ENCODE data around the gene MAP2K7. TPM values are rescaled to one million over a fixed set of nuclear protein-coding genes. Genes with fewer than 3 reads are reported as not detected.
"Not testable (repeated sequence)": the region's sequence is repeated elsewhere in the genome, so short reads cannot be mapped to it uniquely, and the experiment has no call there.

Gene MAP2K7
- total RNA-seq, 1 experiment from 2014 or later = 54.0 TPM

- H3K4me2 ChIP-seq = no peak overlapping the region
- no peak overlapping the region for H3K4me3 ChIP-seq
- POLR2A ChIA-PET (ENCODE audit: unreplicated experiment) = no interaction called here
- no peak overlapping the region for H2AFZ ChIP-seq
- H3K79me2 ChIP-seq (ENCODE audit: low read depth) = no peaks in the 10 kb centered on the region
- no peaks in the 10 kb centered on the region for H3K9me3 ChIP-seq (ENCODE audit: insufficient read depth, low read depth)
- H3K9me2 ChIP-seq (ENCODE audit: insufficient read depth) = no peaks in the 10 kb centered on the region
- no TSS peak for BruUV-seq (replicated peaks)
- H3K27ac ChIP-seq = no peak overlapping the region
- DNase-seq = no peak
- CTCF ChIA-PET = interaction anchor here (0.7 kb wide), 1 partner anchor 45 kb away, joined by 5 read pairs; no protein-coding TSS in a partner anchor
- intact Hi-C loops (cut with micrococcal nuclease; ENCODE audit: unreplicated experiment) = no loop called here
- no peaks in the 10 kb centered on the region for H3K27me3 ChIP-seq (ENCODE audit: insufficient read depth, low read depth)
- H3K4me1 ChIP-seq (replicated peaks; ENCODE audit: insufficient read depth) = no peaks in the 10 kb centered on the region
- 0 out of 2 replicates have a peak, but pooled peaks cover 20% of the 10 kb centered on the region for H4K20me1 ChIP-seq (ENCODE audit: insufficient read depth)
- TF ChIP-seq EZH2 (IDR thresholded peaks at IDR 0.05; ENCODE audit: low read depth) = no peak
- TF ChIP-seq, protein P1, sequence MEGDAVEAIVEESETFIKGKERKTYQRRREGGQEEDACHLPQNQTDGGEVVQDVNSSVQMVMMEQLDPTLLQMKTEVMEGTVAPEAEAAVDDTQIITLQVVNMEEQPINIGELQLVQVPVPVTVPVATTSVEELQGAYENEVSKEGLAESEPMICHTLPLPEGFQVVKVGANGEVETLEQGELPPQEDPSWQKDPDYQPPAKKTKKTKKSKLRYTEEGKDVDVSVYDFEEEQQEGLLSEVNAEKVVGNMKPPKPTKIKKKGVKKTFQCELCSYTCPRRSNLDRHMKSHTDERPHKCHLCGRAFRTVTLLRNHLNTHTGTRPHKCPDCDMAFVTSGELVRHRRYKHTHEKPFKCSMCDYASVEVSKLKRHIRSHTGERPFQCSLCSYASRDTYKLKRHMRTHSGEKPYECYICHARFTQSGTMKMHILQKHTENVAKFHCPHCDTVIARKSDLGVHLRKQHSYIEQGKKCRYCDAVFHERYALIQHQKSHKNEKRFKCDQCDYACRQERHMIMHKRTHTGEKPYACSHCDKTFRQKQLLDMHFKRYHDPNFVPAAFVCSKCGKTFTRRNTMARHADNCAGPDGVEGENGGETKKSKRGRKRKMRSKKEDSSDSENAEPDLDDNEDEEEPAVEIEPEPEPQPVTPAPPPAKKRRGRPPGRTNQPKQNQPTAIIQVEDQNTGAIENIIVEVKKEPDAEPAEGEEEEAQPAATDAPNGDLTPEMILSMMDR (conservative IDR thresholded peaks at IDR 0.05) = no peak
- peaks cover 32% of the 10 kb centered on the region; the same call in 1 of the 2 replicates for H3F3A ChIP-seq (ENCODE audit: insufficient read depth, low read depth)
- H3K36me3 ChIP-seq (ENCODE audit: low read depth) = no peaks in the 10 kb centered on the region
These were observed 52.0 kb downstream of the MAP2K7 start for GRCh38 chr19:7955696-7956095.

DNA sequence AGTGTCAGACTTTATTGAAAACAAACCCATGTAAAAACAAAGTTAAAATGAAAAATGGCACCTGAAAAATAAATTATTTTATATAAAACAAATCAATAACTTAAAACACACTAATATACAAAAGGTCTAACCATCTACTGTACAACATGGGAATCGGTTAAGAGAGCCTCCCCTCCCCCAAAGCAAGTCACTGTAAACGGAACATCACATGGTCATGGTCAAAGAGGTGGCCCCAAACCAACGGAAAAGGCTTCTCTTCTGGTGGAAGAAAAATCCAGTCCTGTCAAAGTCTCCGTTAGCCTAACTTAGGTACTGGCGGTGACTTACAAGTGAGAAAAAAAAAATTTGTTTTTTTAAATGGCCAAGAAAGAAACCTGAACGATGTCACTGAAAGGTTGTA is 55.5 kb downstream of the MAP2K7 start:
- Histone ChIP-seq H3K27me3 (ENCODE audit: insufficient read depth, low read depth) (no peaks in the 10 kb centered on the region), H4K20me1 (ENCODE audit: insufficient read depth) (0 out of 2 replicates have a peak, but pooled peaks cover 20% of the 10 kb centered on the region), H3K36me3 (ENCODE audit: low read depth) (no peaks in the 10 kb centered on the region), H3F3A (ENCODE audit: insufficient read depth, low read depth) (peaks cover 27% of the 10 kb centered on the region), H2AFZ (no peak overlapping the region), H3K79me2 (ENCODE audit: low read depth) (no peaks in the 10 kb centered on the region), H3K4me3 (no peak overlapping the region), H3K4me2 (no peak overlapping the region), H3K27ac (no peak overlapping the region), H3K9me2 (ENCODE audit: insufficient read depth) (no peaks in the 10 kb centered on the region), H3K4me1 (replicated peaks; ENCODE audit: insufficient read depth) (no peaks in the 10 kb centered on the region), H3K9me3 (ENCODE audit: insufficient read depth, low read depth) (no peaks in the 10 kb centered on the region)
- DNase-seq = no peak
- no TSS peak for BruUV-seq (replicated peaks)
- no peak for TF ChIP-seq EZH2 (IDR thresholded peaks at IDR 0.05; ENCODE audit: low read depth)
- TF ChIP-seq, protein P1 (conservative IDR thresholded peaks at IDR 0.05) = no peak
- intact Hi-C loops (cut with micrococcal nuclease; ENCODE audit: unreplicated experiment) = no loop called here
- ChIA-PET POLR2A (ENCODE audit: unreplicated experiment) (no interaction called here), CTCF (no interaction called here)

GRCh38 chr19:7961082-7961481 is 57.4 kb downstream of the MAP2K7 start:
- POLR2A ChIA-PET (ENCODE audit: unreplicated experiment) = interaction anchor here (0.5 to 0.6 kb wide), 2 partner anchors 63 to 172 kb away, joined by 4 to 5 read pairs; no protein-coding TSS in a partner anchor
- Histone ChIP-seq H3F3A (ENCODE audit: insufficient read depth, low read depth) (peaks cover 23% of the 10 kb centered on the region), H3K36me3 (ENCODE audit: low read depth) (peaks cover 10% of the 10 kb centered on the region), H4K20me1 (ENCODE audit: insufficient read depth) (peaks cover 20% of the 10 kb centered on the region; the same call in 1 of the 2 replicates)
- H3K79me2 ChIP-seq (ENCODE audit: low read depth); CTCF ChIA-PET; BruUV-seq (replicated peaks); H3K27me3 ChIP-seq (ENCODE audit: insufficient read depth, low read depth); H3K4me1 ChIP-seq (replicated peaks; ENCODE audit: insufficient read depth); H3K9me2 ChIP-seq (ENCODE audit: insufficient read depth); intact Hi-C loops (cut with micrococcal nuclease; ENCODE audit: unreplicated experiment); H2AFZ ChIP-seq; H3K4me2 ChIP-seq; H3K9me3 ChIP-seq (ENCODE audit: insufficient read depth, low read depth); DNase-seq; H3K27ac ChIP-seq; H3K4me3 ChIP-seq: not testable (repeated sequence)
